ENCODE measurements around the gene MARCHF9. TPM values are rescaled to one million over a fixed set of nuclear protein-coding genes. Genes with fewer than 3 reads are reported as not detected.

Gene MARCHF9
- total RNA-seq, 1 experiment from 2014 or later: 42.4 TPM

GRCh38 chr12:57755454-57756372 is 810 bp downstream of the MARCHF9 start:
- intact Hi-C loops (cut with micrococcal nuclease; ENCODE audit: unreplicated experiment): no loop called here
- Mint-ChIP-seq H3K4me1 (ENCODE audit: low read depth, unreplicated experiment) (peaks cover 48% of the 10 kb centered on the region), H3K36me3 (ENCODE audit: insufficient read depth, unreplicated experiment) (peaks cover 63% of the 10 kb centered on the region), H3K4me3 (ENCODE audit: low read depth, unreplicated experiment) (peak overlapping the region; percentile 67), H3K9me3 (ENCODE audit: low read depth, unreplicated experiment) (no peaks in the 10 kb centered on the region), H3K27ac (ENCODE audit: unreplicated experiment) (peak overlapping the region; percentile 41), H3K27me3 (ENCODE audit: unreplicated experiment) (no peaks in the 10 kb centered on the region)
- peak; percentile 63 for DNase-seq
- TF ChIP-seq CTCF (IDR thresholded peaks at IDR 0.05; ENCODE audit: unreplicated experiment): no peak
- no TSS peak for BruUV-seq (replicated peaks)
- CTCF ChIA-PET: interaction anchor here (0.6 to 1.8 kb wide), 4 partner anchors 11 to 172 kb away, joined by 3 to 9 read pairs (median 4); partner anchors contain the start of genes CYP27B1 and TSPAN31

GRCh38 chr12:57756406-57757341 is 1.8 kb downstream of the MARCHF9 start:
- H3K27me3 Mint-ChIP-seq (ENCODE audit: unreplicated experiment): no peaks in the 10 kb centered on the region
- H3K9me3 Mint-ChIP-seq (ENCODE audit: low read depth, unreplicated experiment): no peaks in the 10 kb centered on the region
- H3K27ac Mint-ChIP-seq (ENCODE audit: unreplicated experiment): peak overlapping the region; percentile 41
- CTCF ChIA-PET: interaction anchor here (0.6 to 1.8 kb wide), 8 partner anchors 8 to 109 kb away, joined by 3 to 9 read pairs (median 4); partner anchors contain the start of genes CYP27B1, EEF1AKMT3, METTL1 and OS9
- H3K4me1 Mint-ChIP-seq (ENCODE audit: low read depth, unreplicated experiment): peaks cover 39% of the 10 kb centered on the region
- peaks cover 58% of the 10 kb centered on the region for H3K36me3 Mint-ChIP-seq (ENCODE audit: insufficient read depth, unreplicated experiment)
- peak; percentile 66 for DNase-seq
- intact Hi-C loops (cut with micrococcal nuclease; ENCODE audit: unreplicated experiment): no loop called here
- no TSS peak for BruUV-seq (replicated peaks)
- peak overlapping the region; percentile 67 for H3K4me3 Mint-ChIP-seq (ENCODE audit: low read depth, unreplicated experiment)
- peak; percentile 64 for TF ChIP-seq CTCF (IDR thresholded peaks at IDR 0.05; ENCODE audit: unreplicated experiment)

GRCh38 chr12:57757771-57758170 is 2.9 kb downstream of the MARCHF9 start:
- no peak for DNase-seq
- CTCF ChIA-PET: no interaction called here
- Mint-ChIP-seq H3K9me3 (ENCODE audit: low read depth, unreplicated experiment) (no peaks in the 10 kb centered on the region), H3K27me3 (ENCODE audit: unreplicated experiment) (peaks cover under 1% of the 10 kb centered on the region), H3K36me3 (ENCODE audit: insufficient read depth, unreplicated experiment) (peaks cover 54% of the 10 kb centered on the region), H3K4me3 (ENCODE audit: low read depth, unreplicated experiment) (no peak overlapping the region), H3K4me1 (ENCODE audit: low read depth, unreplicated experiment) (peaks cover 30% of the 10 kb centered on the region), H3K27ac (ENCODE audit: unreplicated experiment) (no peak overlapping the region)
- TF ChIP-seq CTCF (IDR thresholded peaks at IDR 0.05; ENCODE audit: unreplicated experiment): no peak
- intact Hi-C loops (cut with micrococcal nuclease; ENCODE audit: unreplicated experiment): no loop called here
- BruUV-seq (replicated peaks): no TSS peak

Measured in Calu3 (cell line).